ENCODE results near the gene RNU6-1.

DNA sequence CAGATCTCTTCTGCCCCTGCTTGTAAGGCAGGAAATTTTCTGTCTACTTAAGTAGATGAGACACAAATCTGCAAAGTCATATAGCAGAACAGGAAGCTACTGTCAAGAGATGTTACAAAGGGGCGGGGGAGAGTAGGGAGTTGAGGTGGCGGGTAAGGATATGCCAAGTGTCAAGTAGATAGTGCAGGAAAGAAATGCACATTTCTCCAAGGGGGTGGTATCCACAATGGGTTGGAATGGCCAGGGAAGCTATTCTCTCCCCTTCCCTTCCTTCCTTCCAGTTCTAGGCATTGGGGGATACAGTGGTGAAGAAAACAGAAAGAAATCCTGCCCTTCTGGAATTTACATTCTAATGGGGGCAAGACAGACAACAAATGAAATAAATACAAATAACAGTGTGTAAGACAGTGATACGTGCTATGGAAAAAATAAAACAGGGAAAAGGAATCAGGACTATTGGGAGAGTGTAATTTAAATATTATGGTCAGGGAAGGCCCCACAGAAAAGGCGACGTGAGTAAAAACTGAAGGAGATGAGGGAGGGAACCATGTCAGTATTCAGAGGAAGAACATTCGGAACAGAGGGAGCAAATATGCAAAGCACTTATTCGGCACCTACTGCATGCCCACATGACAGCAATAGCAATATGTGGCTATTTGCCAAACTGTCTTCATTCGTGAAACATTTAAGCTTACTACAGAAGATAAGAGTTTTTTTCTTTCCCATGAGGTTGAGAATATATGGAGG lies 42.8 kb upstream of the RNU6-1 start:
- TF ChIP-seq, protein P1, sequence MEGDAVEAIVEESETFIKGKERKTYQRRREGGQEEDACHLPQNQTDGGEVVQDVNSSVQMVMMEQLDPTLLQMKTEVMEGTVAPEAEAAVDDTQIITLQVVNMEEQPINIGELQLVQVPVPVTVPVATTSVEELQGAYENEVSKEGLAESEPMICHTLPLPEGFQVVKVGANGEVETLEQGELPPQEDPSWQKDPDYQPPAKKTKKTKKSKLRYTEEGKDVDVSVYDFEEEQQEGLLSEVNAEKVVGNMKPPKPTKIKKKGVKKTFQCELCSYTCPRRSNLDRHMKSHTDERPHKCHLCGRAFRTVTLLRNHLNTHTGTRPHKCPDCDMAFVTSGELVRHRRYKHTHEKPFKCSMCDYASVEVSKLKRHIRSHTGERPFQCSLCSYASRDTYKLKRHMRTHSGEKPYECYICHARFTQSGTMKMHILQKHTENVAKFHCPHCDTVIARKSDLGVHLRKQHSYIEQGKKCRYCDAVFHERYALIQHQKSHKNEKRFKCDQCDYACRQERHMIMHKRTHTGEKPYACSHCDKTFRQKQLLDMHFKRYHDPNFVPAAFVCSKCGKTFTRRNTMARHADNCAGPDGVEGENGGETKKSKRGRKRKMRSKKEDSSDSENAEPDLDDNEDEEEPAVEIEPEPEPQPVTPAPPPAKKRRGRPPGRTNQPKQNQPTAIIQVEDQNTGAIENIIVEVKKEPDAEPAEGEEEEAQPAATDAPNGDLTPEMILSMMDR (IDR thresholded peaks at IDR 0.05) = no peak
- no peak for TF ChIP-seq POLR2AphosphoS5 (IDR thresholded peaks at IDR 0.05)
- TF ChIP-seq EP300 (IDR thresholded peaks at IDR 0.05) = no peak

All from suprapubic skin (tissue), 4 donors.